Endothelial cell of umbilical vein (primary cell): Measurements from ENCODE around the gene CPT1A. TPM values are rescaled to one million over a fixed set of nuclear protein-coding genes. Genes with fewer than 3 reads are reported as not detected.

Experiments
- BruUV-seq: library from RNA; stranded (reverse); fragments of 400-500 nt; replicated peaks from 2 replicates; lab custom pipeline; 2021; lab: Mats Ljungman, UMichigan
- CTCF ChIA-PET: fragments of 300-600, 350-600 bp; sonication (Branson Sonifier 250); formaldehyde crosslinking; loops from one replicate; lab custom pipeline; 2021; ENCODE audit warnings: antibody characterized with exemption, inconsistent platforms; lab: Charles Lee
- POLR2A ChIA-PET: fragments of 300-600, 350-600 bp; sonication (Branson Sonifier 250); formaldehyde crosslinking; loops from one replicate; lab custom pipeline; 2021; ENCODE audit warnings: antibody characterized with exemption, inconsistent platforms; lab: Charles Lee
- DNase-seq: peaks from one replicate; pipeline ENCODE4 v3.0.0-alpha.2; 2011; ENCODE audit warnings: low read depth, low spot score
- FAIRE-seq: peaks from 2 replicates; lab custom pipeline; 2011; peaks lifted over from hg19 to GRCh38; lab: Jason Lieb, UNC
- H2AFZ ChIP-seq: 2 replicates; pipeline ENCODE4 v1.6.0; 2012; ENCODE audit warnings: low read depth, low read length, control low read depth, inconsistent platforms
- H3K27ac ChIP-seq: 2 replicates; pipeline ENCODE4 v1.5.1; 2011; ENCODE audit warnings: low read depth, mild to moderate bottlenecking, control low read depth, low read length, moderate library complexity; ENCODE audit not compliant: insufficient read depth
- H3K27me3 ChIP-seq, 2 experiments: 2 replicates each; pipeline versions ENCODE4 v1.6.0 to v1.6.1; 2011; ENCODE audit warnings: low read length in 2 of 2, mixed read lengths in 1 of 2; ENCODE audit not compliant: control insufficient read depth in 2 of 2, insufficient read depth in 2 of 2
- H3K36me3 ChIP-seq, 2 experiments: 2 replicates in 1 of 2; 3 replicates in 1 of 2; pipeline ENCODE4 v1.5.1; 2011; ENCODE audit warnings: low read length in 2 of 2, mild to moderate bottlenecking in 1 of 2, moderate library complexity in 1 of 2; ENCODE audit not compliant: control insufficient read depth in 2 of 2, insufficient read depth in 2 of 2; ENCODE audit errors: extremely low read depth in 1 of 2
- H3K4me1 ChIP-seq: 3 replicates; pipeline ENCODE4 v1.5.1; 2011; ENCODE audit warnings: mild to moderate bottlenecking, low read length; ENCODE audit not compliant: control insufficient read depth, insufficient read depth; ENCODE audit errors: extremely low read depth
- H3K4me2 ChIP-seq: 2 replicates; pipeline ENCODE4 v1.6.1; 2011; ENCODE audit warnings: low read length, control low read depth, mixed read lengths; ENCODE audit not compliant: insufficient read depth
- H3K4me3 ChIP-seq, 3 experiments: fragments of 200-600 bp in 1 of 3; sonication (generic), shearing (Covaris generic) in 1 of 3; replicated peaks in 1 of 3; 2 replicates each; pipeline ENCODE4 v1.5.1; 2011 to 2016; ENCODE audit warnings: control low read depth in 3 of 3, low read length in 3 of 3, mild to moderate bottlenecking in 2 of 3, inconsistent platforms in 1 of 3, low read depth in 1 of 3, moderate library complexity in 1 of 3; ENCODE audit not compliant: insufficient read depth in 1 of 3
- H3K79me2 ChIP-seq: 2 replicates; pipeline ENCODE4 v1.6.0; 2012; ENCODE audit warnings: low read length, inconsistent platforms; ENCODE audit not compliant: control insufficient read depth, insufficient read depth
- H3K9ac ChIP-seq: replicated peaks from 2 replicates; pipeline ENCODE3; 2011; ENCODE audit warnings: low read length, control low read depth; ENCODE audit not compliant: insufficient read depth; ENCODE audit errors: extremely low read depth
- H3K9me1 ChIP-seq: replicated peaks from 3 replicates; pipeline ENCODE4 v1.6.0; 2011; ENCODE audit warnings: mild to moderate bottlenecking, low read length; ENCODE audit not compliant: control insufficient read depth, insufficient read depth; ENCODE audit errors: extremely low read depth
- H3K9me3 ChIP-seq: replicated peaks from 2 replicates; pipeline ENCODE4 v1.5.1; 2012; ENCODE audit warnings: low read length, inconsistent platforms; ENCODE audit not compliant: control insufficient read depth, insufficient read depth
- H4K20me1 ChIP-seq: replicated peaks from 2 replicates; pipeline ENCODE3; 2011; ENCODE audit warnings: mild to moderate bottlenecking, low read length; ENCODE audit not compliant: control insufficient read depth, insufficient read depth; ENCODE audit errors: extremely low read depth
- CTCF ChIP-seq, 2 donors: IDR thresholded peaks; 1 replicate in 1 of 2; 2 replicates in 1 of 2; pipeline ENCODE4 v1.5.1; 2011; ENCODE audit warnings: low read length in 2 of 2, mild to moderate bottlenecking in 2 of 2, moderate library complexity in 2 of 2, control low read depth in 1 of 2, inconsistent platforms in 1 of 2, low read depth in 1 of 2; ENCODE audit not compliant: insufficient read depth in 1 of 2; ENCODE audit errors: extremely low read depth in 1 of 2
- EZH2 ChIP-seq: IDR thresholded peaks from 2 replicates; pipeline ENCODE4 v1.6.1; 2012; ENCODE audit warnings: borderline replicate concordance, low read depth, mild to moderate bottlenecking, moderate library complexity, low read length, inconsistent platforms; ENCODE audit not compliant: severe bottlenecking
- FOS ChIP-seq: IDR thresholded peaks from 2 replicates; pipeline ENCODE4 v1.6.1; 2011; ENCODE audit warnings: mild to moderate bottlenecking, low read length, moderate library complexity, borderline replicate concordance; ENCODE audit not compliant: insufficient read depth
- GATA2 ChIP-seq: IDR thresholded peaks from 2 replicates; pipeline ENCODE4 v1.7.0; 2011; ENCODE audit warnings: low read depth, mild to moderate bottlenecking, moderate library complexity, mixed read lengths, low read length; ENCODE audit not compliant: insufficient read length, insufficient read depth
- JUN ChIP-seq: IDR thresholded peaks from 2 replicates; pipeline ENCODE4 v1.6.1; 2011; ENCODE audit warnings: borderline replicate concordance, low read depth; ENCODE audit not compliant: insufficient read length, insufficient read depth
- MAX ChIP-seq: IDR thresholded peaks from 2 replicates; pipeline ENCODE4 v1.6.1; 2011; ENCODE audit not compliant: insufficient read depth, insufficient read length
- MYC ChIP-seq: IDR thresholded peaks from one replicate; pipeline ENCODE4 v1.6.1; 2011; ENCODE audit warnings: mild to moderate bottlenecking, low read depth, low read length
- POLR2A ChIP-seq: IDR thresholded peaks from 2 replicates; pipeline ENCODE4 v1.6.1; 2012; ENCODE audit warnings: low read depth, mild to moderate bottlenecking, control low read depth, low read length
- POLR2AphosphoS5 ChIP-seq: IDR thresholded peaks from 2 replicates; pipeline ENCODE4 v1.6.1; 2012; ENCODE audit warnings: low read depth, mild to moderate bottlenecking, control low read depth, low read length, moderate library complexity; ENCODE audit not compliant: insufficient read depth
- dilution Hi-C: fragments of 300-500 bp; cut with MboI; formaldehyde crosslinking; loops from one replicate; pipeline ENCODE4 v1.15.0; 2019; ENCODE audit warnings: low sequenced_read_pairs; ENCODE audit not compliant: extremely low pct_ligation_motif_present
- intact Hi-C: fragments of 100-400 bp; cut with micrococcal nuclease; formaldehyde crosslinking; loops from one replicate; pipeline ENCODE4 v1.10.0; 2022
- polyA plus RNA-seq, 4 experiments: library from polyadenylated mRNA; depleted of rRNA in 3 of 4; stranded (reverse) in 3 of 4; unstranded in 1 of 4; fragments of >200 nt; gene quantifications; 2 replicates each; pipeline versions ENCODE4 v1.2.1 to v1.2.3, GENCODE V29; 2011 to 2012; ENCODE audit warnings: missing spikeins in 1 of 4
- total RNA-seq: library from RNA; stranded (reverse); gene quantifications from 2 replicates; pipeline ENCODE4 v1.2.3, GENCODE V29; 2021

CPT1A gene
- total and polyA plus RNA-seq, 2 donors (not counting 3 experiments of a cell fraction or from before 2014, with no cell fraction given), result 26.3 to 62.1 TPM

DNA sequence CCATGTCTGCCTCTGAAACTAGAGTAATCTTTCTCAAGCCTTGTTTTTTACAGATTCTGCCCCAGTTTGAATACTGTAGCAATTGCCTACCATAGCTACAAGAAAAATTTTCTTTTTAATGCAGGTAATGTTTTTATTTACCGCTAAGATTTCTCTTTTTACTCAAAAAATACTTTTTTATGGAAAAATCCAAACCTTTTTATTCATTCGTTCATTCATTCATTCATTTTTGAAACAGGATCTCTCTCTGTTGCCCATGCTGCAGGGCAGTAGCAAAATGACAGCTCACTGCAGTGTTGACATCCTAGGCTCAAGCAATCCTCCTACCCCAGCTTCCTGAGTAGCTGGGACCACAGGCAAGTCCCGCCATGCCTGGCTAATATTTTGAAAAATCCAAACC, 2.7 kb upstream of the CPT1A start:
- Histone ChIP-seq H3K36me3 (no peaks in the 10 kb centered on the region), H3K27ac (no peak overlapping the region), H3K9me3 (no peaks in the 10 kb centered on the region), H3K9ac (no peak overlapping the region), H3K4me1 (peaks cover 26% of the 10 kb centered on the region), H3K27me3 (peaks cover 2 to 13% of the 10 kb centered on the region in 2 experiments), H4K20me1 (no peaks in the 10 kb centered on the region), H3K79me2 (no peaks in the 10 kb centered on the region), H3K4me2 (no peak overlapping the region), H3K9me1 (no peaks in the 10 kb centered on the region), H3K4me3 (no peak overlapping the region), H2AFZ (no peak overlapping the region)
- no peak for TF ChIP-seq MAX
- TF ChIP-seq FOS, result no peak
- no peak for TF ChIP-seq POLR2AphosphoS5
- TF ChIP-seq JUN, result no peak
- TF ChIP-seq GATA2, result no peak
- no peak for TF ChIP-seq CTCF (IDR thresholded peaks at IDR 0.05; ENCODE audit: extremely low read depth in 1 of 2, insufficient read depth in 1 of 2, low read depth in 1 of 2, low read length in 2 of 2)
- TF ChIP-seq MYC, result no peak
- no peak for TF ChIP-seq EZH2
- no peak for TF ChIP-seq POLR2A
- BruUV-seq, result no TSS peak
- DNase-seq (no peak), FAIRE-seq (no peak)
- dilution Hi-C loops, result no loop called here
- ChIA-PET CTCF (interaction anchor here (0.9 to 3.2 kb wide), 3 partner anchors 26 to 212 kb away, joined by 3 to 12 read pairs (median 3); no protein-coding TSS in a partner anchor), POLR2A (no interaction called here)
- intact Hi-C loops, result no loop called here
